ENCODE data around the gene NTMT1. TPM values are rescaled to one million over a fixed set of nuclear protein-coding genes. Genes with fewer than 3 reads are reported as not detected.
A peak's percentile ranks its signal among the peaks of the same experiment; 100 is the strongest.
"Not testable (repeated sequence)": the region's sequence is repeated elsewhere in the genome, so short reads cannot be mapped to it uniquely, and the experiment has no call there.

The NTMT1 gene
- total RNA-seq, 6 donors from 2014 or later, result 15.0 to 37.7 (median 23.6) TPM

DNA sequence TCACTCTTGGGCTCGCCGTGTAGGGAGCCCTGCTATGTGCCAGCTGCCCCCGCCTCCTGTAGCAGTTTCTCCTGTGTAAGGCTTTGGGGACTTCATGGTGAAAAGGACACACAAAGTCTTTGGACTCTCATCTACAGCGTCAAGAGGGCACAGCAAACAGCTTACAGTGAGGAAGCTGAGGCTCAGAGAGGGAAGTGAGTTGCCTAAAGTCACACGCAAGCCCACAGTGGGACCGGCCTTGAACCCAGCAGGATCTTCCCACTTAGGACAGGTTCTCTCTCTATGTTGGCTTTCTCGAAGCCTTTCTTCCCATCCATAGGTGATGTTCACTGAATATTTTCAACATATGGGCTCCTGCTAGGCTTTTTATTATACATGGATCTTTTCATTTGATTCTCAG is 29.7 kb downstream of the NTMT1 start:
- no peak for ATAC-seq (ENCODE audit: low FRiP score in 2 of 2)
- no peak for TF ChIP-seq POLR2A (IDR thresholded peaks at IDR 0.05)
- TF ChIP-seq, protein P1, sequence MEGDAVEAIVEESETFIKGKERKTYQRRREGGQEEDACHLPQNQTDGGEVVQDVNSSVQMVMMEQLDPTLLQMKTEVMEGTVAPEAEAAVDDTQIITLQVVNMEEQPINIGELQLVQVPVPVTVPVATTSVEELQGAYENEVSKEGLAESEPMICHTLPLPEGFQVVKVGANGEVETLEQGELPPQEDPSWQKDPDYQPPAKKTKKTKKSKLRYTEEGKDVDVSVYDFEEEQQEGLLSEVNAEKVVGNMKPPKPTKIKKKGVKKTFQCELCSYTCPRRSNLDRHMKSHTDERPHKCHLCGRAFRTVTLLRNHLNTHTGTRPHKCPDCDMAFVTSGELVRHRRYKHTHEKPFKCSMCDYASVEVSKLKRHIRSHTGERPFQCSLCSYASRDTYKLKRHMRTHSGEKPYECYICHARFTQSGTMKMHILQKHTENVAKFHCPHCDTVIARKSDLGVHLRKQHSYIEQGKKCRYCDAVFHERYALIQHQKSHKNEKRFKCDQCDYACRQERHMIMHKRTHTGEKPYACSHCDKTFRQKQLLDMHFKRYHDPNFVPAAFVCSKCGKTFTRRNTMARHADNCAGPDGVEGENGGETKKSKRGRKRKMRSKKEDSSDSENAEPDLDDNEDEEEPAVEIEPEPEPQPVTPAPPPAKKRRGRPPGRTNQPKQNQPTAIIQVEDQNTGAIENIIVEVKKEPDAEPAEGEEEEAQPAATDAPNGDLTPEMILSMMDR (IDR thresholded peaks at IDR 0.05), result no peak
- no peak for TF ChIP-seq EP300 (IDR thresholded peaks at IDR 0.05)
- no peak for TF ChIP-seq POLR2AphosphoS5 (IDR thresholded peaks at IDR 0.05)

GRCh38 chr9:129656795-129657390 is 30.9 kb downstream of the NTMT1 start:
- DNase-seq, result no peak
- Histone ChIP-seq H3K27ac (no peak overlapping the region), H3K4me3 (no peak overlapping the region), H3K27me3 (no peaks in the 10 kb centered on the region), H3K36me3 (no peaks in the 10 kb centered on the region), H3K4me1 (peaks cover 0 to 4% (median 0%) of the 10 kb centered on the region in 4 donors), H3K9me3 (no peaks in the 10 kb centered on the region)
- ATAC-seq (ENCODE audit: low FRiP score in 2 of 2), result no peak
- TF ChIP-seq POLR2A (IDR thresholded peaks at IDR 0.05), result no peak
- TF ChIP-seq, protein P1 (IDR thresholded peaks at IDR 0.05), result no peak
- no peak for TF ChIP-seq EP300 (IDR thresholded peaks at IDR 0.05)
- no peak for TF ChIP-seq POLR2AphosphoS5 (IDR thresholded peaks at IDR 0.05)
- 75 to 78% methylated on average over 12 of the region's 12 CpGs for WGBS, 2 donors

More for the DNA sequence above, 29.7 kb downstream of the NTMT1 start:
- Histone ChIP-seq H3K36me3 (no peaks in the 10 kb centered on the region), H3K27ac (no peak overlapping the region), H3K4me3 (no peak overlapping the region), H3K9me3 (no peaks in the 10 kb centered on the region), H3K27me3 (no peaks in the 10 kb centered on the region), H3K4me1 (peaks cover 0 to 4% (median 0%) of the 10 kb centered on the region in 4 donors)
- DNase-seq, result no peak
- 65 to 89% methylated on average over 5 to 7 of the region's 7 CpGs for WGBS, 2 donors

DNA sequence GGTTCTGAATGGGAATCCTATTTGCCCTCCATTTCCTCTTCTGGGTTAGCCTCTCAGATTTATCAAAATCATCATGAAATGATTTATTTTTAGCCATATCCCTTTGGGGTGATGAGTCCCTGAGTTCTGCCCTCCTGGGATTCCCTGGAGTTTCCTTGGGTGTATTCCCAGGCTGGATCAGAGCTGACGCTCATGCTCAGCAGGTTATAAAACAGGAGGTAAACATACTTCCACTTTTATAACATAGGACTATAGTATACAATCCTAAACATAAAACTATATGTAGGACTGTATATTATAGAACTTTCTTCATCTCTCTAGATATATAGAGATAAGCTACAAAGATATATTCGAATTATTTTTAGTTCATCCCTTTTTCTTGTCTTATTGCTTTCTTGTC is 35.1 kb downstream of the NTMT1 start:
- 71 to 84% methylated on average over 2 of the region's 2 CpGs for WGBS, 2 donors
- DNase-seq (no peak), ATAC-seq (ENCODE audit: low FRiP score in 2 of 2) (no peak)
- no peak overlapping the region for H3K4me3 ChIP-seq
- peaks cover 7 to 16% (median 9%) of the 10 kb centered on the region in 4 donors for H3K4me1 ChIP-seq
- no peak overlapping the region for H3K27ac ChIP-seq
- no peaks in the 10 kb centered on the region for H3K9me3 ChIP-seq
- no peaks in the 10 kb centered on the region for H3K36me3 ChIP-seq
- H3K27me3 ChIP-seq, result peaks cover 0 to 14% (median 7%) of the 10 kb centered on the region in 4 donors
- TF ChIP-seq POLR2AphosphoS5 (IDR thresholded peaks at IDR 0.05), result no peak
- TF ChIP-seq POLR2A (IDR thresholded peaks at IDR 0.05), result no peak
- TF ChIP-seq EP300 (IDR thresholded peaks at IDR 0.05), result no peak
- TF ChIP-seq, protein P1 (IDR thresholded peaks at IDR 0.05), result no peak

GRCh38 chr9:129662239-129662638 is 36.3 kb downstream of the NTMT1 start:
- H3K4me3 ChIP-seq; H3K27ac ChIP-seq; H3K36me3 ChIP-seq; ATAC-seq (ENCODE audit: low FRiP score in 2 of 2); H3K9me3 ChIP-seq; DNase-seq: not testable (repeated sequence)
- WGBS, 2 donors, result 76 to 81% methylated on average over 3 of the region's 3 CpGs
- Histone ChIP-seq H3K4me1 (peaks cover 7 to 24% (median 14%) of the 10 kb centered on the region in 4 donors), H3K27me3 (peaks cover 0 to 23% (median 17%) of the 10 kb centered on the region in 4 donors)

DNA sequence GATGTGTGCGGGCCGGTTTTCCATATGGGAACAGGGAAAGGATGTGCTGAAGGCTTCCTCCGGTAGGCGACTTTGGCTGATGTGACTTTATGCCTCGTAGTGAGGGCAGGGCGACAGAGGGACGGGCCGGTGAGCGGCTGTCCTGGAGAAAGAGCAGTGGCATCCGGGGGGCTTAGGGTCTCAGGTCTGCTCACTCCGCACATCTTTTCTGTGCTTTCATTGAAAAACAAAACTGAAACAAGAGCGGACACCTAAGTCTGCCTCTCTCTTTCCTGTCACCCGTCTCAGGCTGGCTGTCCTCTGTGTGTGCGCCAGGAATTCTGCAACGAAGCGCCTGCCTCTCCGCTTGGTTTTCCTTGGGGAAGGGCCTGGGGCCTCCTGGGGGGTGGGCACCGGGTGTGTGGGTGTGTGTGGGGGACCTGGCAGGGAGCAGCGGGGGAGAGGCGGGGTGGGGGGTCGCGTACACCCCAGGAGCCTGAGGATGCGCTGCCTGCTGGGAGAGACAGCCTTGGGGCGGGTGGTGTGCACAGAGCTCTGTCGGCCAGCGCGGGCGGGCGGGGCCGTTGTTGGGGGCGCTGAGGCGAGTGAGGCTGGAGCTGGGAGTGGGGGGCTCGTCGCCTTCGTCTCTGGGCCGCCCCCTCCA is 38.9 kb downstream of the NTMT1 start:
- H3K4me3 ChIP-seq, result peak overlapping the region in 3 of 4 donors; percentile 37 to 48 (median 47)
- H3K4me1 ChIP-seq, result peaks cover 7 to 24% (median 14%) of the 10 kb centered on the region in 4 donors
- H3K27ac ChIP-seq, result no peak overlapping the region
- DNase-seq (no peak), ATAC-seq (ENCODE audit: low FRiP score in 2 of 2) (peak in 1 of 2 donors; percentile 71)
- no peaks in the 10 kb centered on the region for H3K36me3 ChIP-seq
- H3K9me3 ChIP-seq, result no peaks in the 10 kb centered on the region
- TF ChIP-seq POLR2AphosphoS5 (IDR thresholded peaks at IDR 0.05) (no peak), POLR2A (IDR thresholded peaks at IDR 0.05) (no peak), EP300 (IDR thresholded peaks at IDR 0.05) (no peak)
- TF ChIP-seq, protein P1 (IDR thresholded peaks at IDR 0.05), result no peak
- peaks cover 0 to 25% (median 18%) of the 10 kb centered on the region in 4 donors for H3K27me3 ChIP-seq
- WGBS, 2 donors, result 12 to 13% methylated on average over 17 to 29 of the region's 36 CpGs
